HG03469 (cell line): Measurements from ENCODE around the gene SPTBN4.
"Not testable (repeated sequence)": the region's sequence is repeated elsewhere in the genome, so short reads cannot be mapped to it uniquely, and the experiment has no call there.

ENCODE experiments used
- ATAC-seq: cut with Tn5 transposase; IDR thresholded peaks from one replicate; pipeline ENCODE4 v1.9.1; 2021; ENCODE audit warnings: mild to moderate bottlenecking, moderate library complexity, moderate number of reproducible peaks; ENCODE audit not compliant: unreplicated experiment

SPTBN4 gene

DNA sequence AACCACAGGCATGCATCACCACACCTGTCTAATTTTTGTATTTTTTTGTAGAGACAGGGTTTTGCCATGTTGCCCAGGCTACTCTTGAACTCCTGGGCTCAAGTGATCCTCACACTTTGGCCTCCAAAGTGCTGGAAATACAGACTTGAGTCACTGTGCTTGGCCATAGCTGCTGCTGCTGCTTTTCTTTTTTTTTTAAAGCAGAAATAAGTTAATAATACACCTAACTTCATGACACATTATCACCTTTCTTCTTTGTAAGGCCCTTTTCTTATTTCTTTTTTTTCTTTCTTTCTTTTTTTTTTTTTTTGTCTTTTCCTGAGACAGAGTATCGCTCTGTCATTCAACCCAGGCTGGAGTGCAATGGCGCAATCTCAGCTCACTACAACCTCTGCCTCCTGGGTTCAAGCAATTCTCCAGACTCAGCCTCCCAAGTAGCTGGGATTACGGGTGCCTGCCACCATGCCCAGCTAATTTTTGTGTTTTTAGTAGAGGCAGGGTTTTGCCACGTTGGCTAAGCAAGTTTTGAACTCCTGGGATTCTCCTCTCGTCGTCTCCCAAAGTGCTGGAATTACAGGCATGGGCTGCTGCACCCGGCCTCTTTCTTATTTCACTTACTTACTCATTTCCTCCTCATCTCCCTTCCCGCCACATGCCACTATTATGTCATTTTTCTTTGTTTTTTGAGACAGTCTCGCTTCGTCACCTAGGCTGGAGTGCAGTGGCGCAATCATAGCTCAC lies 118.6 kb downstream of the SPTBN4 start:
- no peak for ATAC-seq

DNA sequence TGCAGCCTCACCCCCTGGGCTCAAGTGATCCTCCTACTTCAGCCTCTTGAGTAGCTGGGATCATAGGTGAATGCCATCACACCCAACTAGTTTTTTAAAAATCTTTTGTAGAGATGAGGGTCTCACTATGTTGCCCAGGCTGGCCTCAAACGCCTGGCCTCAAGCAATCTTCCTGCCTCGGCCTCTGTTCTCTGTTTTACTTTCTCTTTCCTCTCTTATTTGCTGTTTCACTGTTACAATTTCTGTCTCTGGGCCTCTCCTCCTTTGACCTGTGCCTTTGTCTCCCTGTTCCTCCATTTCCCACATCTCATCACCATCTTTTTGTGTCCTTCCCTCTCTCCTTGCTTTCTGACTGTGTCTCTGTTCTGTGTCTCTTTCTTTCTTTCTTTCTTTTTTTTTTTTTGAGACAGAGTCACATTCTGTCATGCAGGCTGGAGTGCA lies 119.2 kb downstream of the SPTBN4 start:
- no peak for ATAC-seq

DNA sequence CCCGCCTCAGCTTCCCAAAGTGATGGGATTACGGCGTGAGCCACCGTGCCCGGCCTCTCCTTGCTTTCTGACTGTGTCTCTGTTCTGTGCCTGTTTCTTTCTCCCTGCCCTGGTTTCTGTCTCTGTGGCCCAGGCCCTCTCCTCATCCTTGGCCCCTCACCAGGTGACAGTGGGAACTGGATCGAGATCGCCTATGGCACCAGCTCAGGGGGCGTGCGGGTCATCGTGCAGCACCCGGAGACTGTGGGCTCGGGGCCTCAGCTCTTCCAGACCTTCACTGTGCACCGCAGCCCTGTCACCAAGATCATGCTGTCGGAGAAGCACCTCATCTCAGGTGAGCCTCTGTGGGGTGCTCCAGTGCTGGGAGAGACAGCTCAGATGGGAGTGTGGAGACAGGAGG lies 119.8 kb downstream of the SPTBN4 start:
- no peak for ATAC-seq

GRCh38 chr19:40588110-40588854 lies 121.5 kb downstream of the SPTBN4 start:
- ATAC-seq, result no peak

DNA sequence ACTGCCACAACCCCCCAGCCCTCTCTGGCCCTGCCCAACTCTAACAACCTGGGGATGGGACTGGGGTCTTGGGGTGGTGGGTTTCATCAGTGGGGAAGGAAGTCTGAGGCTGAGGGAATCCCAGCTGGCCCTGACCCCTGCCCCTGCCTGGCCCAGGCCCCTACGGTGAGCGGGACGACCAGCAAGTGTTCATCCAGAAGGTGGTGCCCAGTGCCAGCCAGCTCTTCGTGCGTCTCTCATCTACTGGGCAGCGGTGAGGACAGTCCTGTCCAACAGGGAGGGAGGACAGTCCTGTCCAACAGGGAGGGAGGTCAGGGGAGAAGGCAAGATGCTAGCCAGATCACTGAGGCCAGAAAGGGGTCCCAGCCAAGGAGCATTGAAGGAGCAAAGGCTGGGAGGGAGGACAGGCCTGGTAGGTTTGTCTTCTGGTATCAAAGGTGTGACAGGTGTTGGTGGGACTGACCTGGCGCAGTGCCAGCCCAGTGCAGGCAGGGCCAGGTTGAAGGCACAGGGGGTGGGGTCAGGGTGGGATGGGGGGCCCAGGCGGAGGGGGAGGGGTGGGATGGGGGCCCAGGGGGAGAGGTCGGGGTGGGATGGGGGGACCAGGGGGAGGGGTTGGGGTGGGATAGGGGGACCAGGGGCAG lies 122.2 kb downstream of the SPTBN4 start:
- no peak for ATAC-seq

- ATAC-seq, result no peak
These were observed 123.0 kb downstream of the SPTBN4 start for GRCh38 chr19:40589591-40590429.

DNA sequence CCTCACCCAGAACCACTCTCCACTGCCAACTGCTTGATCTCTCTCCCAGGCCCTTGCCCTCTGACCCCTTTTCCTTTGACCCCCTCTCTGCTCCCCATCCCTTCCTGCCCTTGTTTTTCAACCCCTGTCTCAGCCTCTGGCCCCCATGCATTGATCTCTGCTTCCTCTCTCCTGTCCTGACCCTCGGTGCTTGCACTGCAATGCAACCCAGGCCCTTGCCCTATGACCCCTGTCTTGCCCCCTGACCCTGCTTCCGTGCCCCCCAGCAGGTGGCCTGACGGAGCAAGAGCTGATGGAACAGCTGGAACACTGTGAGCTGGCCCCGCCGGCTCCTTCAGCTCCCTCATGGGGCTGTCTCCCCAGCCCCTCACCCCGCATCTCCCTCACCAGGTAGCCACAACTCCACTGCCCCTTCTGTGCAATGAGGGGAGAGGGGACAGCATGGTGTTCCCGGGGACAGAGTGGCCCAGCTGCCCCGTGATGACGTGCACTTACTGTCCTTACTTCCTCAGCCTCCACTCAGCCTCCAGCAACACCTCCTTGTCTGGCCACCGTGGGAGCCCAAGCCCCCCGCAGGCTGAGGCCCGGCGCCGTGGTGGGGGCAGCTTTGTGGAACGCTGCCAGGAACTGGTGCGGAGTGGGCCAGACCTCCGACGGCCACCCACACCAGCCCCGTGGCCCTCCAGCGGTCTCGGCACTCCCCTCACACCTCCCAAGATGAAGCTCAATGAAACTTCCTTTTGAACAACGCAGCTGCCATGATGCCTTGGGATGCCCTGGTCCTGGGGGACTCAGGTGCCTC lies 123.9 kb downstream of the SPTBN4 start:
- ATAC-seq, result no peak

DNA sequence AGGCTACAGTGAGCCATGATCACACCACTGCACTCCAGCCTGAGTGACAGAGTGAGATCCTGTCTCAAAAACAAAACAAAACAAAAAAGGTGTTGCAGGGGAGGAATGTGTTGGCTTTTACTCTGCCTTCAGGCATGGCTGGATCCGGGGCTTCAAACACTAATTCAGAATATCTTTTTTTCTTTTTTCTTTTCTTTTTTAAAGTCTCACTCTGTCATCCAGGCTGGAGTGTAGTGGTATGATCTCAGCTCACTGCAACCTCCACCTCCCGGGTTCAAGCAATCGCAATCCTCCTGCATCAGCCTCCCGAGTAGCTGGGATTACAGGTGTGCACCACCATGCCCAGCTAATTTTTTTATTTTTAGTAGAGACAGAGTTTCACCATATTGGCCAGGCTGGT lies 124.9 kb downstream of the SPTBN4 start:
- ATAC-seq, result not testable (repeated sequence)

GRCh38 chr19:40592170-40592569 lies 125.4 kb downstream of the SPTBN4 start:
- ATAC-seq, result peak; percentile 53

DNA sequence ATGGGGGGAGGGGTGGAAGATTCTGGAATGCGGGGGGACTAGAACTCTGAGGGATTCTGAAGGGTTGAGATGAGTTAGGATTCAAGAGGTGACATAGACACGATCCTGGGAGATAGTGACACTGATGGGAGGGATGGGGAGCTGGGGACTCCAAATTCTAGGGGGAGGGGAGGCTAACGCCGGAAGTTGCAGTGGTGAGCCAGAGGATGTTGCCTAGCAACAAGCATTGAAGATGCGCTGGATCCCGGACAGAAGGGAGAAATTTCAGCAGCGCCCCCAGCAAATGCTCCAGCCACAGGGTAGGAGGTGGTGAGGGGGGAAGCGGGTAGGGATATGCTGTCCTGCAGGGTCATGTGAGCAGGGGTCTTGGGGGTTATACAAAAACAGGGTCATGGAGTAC lies 127.5 kb downstream of the SPTBN4 start:
- ATAC-seq, result no peak

DNA sequence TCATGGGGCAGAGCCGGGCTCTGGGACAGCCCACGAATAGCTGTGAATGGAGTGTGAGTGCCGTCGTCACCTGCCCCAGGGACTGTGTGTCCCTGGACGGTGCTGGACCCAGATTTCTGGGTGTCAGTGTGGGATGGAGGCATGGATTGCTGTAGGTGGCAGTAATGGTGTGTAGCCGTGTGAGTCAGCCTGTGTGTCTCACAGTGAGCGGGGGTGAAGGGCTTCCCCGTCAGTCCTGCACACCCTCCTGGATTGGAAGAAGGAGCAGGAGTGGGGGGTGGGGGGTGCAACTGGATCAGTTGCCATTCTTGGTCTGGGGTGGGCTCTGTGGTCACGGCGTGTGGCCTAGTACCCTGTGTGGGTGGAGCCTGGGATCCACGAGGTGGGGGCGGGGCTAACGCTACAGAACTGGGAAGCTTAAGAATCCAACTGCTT lies 127.9 kb downstream of the SPTBN4 start:
- ATAC-seq, result no peak

- no peak for ATAC-seq
These were observed 130.0 kb downstream of the SPTBN4 start for GRCh38 chr19:40596608-40597328.

GRCh38 chr19:40597329-40597838 lies 130.6 kb downstream of the SPTBN4 start:
- no peak for ATAC-seq

DNA sequence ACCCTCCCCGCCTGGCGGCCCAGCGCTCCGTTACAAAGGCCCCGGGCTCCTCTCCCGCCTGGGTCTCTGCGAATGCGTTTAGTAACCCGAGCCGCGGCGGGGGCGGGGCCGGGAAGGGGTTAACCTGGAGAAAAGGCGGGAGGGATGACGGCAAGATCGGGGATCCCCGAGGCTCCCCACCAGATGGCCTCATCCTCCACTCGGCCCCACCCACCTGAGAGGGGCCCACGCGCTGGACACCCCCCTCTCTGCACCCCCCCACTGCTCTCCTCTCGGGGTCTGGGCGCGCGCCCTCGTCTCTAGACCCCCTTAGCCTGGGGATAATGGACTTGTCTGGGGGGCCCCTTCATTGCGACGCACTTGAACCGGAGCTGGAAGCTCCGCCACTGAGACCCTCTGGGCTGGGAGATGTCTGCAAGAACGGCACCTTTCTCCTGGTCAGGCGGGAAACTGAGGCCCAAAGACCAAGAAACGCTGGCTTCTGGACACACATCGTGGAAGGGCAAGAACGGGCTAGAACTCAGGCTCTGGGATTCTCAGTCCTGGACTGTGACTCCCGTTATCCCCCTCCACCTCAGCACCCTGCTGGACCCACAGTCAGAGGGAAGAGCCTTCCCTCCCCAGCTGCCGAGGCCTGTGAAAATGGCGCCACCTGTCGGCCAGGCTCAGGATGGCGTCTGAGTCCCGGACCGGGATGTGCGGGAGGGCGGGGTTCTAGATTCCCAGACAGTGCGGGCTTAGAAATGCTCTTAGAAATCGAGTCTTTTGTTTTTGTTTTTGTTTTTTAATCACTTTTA lies 131.5 kb downstream of the SPTBN4 start:
- no peak for ATAC-seq

DNA sequence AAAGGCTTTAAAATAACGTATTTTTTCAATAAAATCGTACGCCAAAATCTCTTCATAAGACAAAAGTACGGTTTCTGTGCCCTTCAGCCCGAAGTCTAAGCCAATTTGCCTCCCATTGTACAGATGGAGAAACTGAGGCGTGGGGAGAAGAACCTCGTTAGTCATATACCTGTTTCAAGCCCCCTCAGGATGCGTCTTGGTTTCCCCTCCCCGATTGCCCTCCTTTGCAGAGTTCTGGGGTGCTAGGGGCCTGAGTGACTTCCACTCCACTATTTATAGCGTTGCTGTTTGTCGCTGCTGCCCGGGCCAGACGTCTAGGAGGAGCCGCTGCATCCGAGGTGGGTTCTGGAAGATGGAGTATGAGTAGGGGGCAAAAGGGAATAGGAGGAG lies 132.1 kb downstream of the SPTBN4 start:
- no peak for ATAC-seq

GRCh38 chr19:40599331-40599901 lies 132.6 kb downstream of the SPTBN4 start:
- ATAC-seq, result no peak

GRCh38 chr19:40599902-40600569 lies 133.2 kb downstream of the SPTBN4 start:
- no peak for ATAC-seq
